Fibroblast of lung (primary cell): ENCODE data around the gene MAP3K10. TPM values are rescaled to one million over a fixed set of nuclear protein-coding genes. Genes with fewer than 3 reads are reported as not detected.

Experiments used
- DNase-seq, 2 donors: peaks; one replicate each; pipeline versions ENCODE4 v3.0.0 to v3.0.0-alpha.2; 2010; ENCODE audit warnings: low read depth in 2 of 2
- H2AFZ ChIP-seq: 2 replicates; pipeline ENCODE4 v1.5.1; 2012; ENCODE audit warnings: low read length, control low read depth, inconsistent platforms
- H3K27ac ChIP-seq: 2 replicates; pipeline ENCODE4 v1.5.1; 2011; ENCODE audit warnings: low read length, control low read depth; ENCODE audit not compliant: insufficient read depth
- H3K27me3 ChIP-seq: 2 replicates; pipeline ENCODE4 v1.5.1; 2011; ENCODE audit warnings: mild to moderate bottlenecking, low read length; ENCODE audit not compliant: control insufficient read depth, insufficient read depth
- H3K36me3 ChIP-seq: 2 replicates; pipeline ENCODE4 v1.5.1; 2011; ENCODE audit warnings: low read length; ENCODE audit not compliant: control insufficient read depth, insufficient read depth
- H3K4me1 ChIP-seq: 2 replicates; pipeline ENCODE4 v1.5.1; 2011; ENCODE audit warnings: low read length; ENCODE audit not compliant: control insufficient read depth, insufficient read depth; ENCODE audit errors: extremely low read depth
- H3K4me2 ChIP-seq: 2 replicates; pipeline ENCODE4 v1.5.1; 2011; ENCODE audit warnings: low read length, control low read depth; ENCODE audit not compliant: insufficient read depth; ENCODE audit errors: extremely low read depth
- H3K4me3 ChIP-seq, 4 experiments: fragments of 200-600 bp in 1 of 4; sonication (generic) in 1 of 4; replicated peaks in 1 of 4; 2 replicates each; pipeline ENCODE4 v1.5.1; 2011 to 2016; ENCODE audit warnings: low read length in 4 of 4, low read depth in 3 of 4, mild to moderate bottlenecking in 3 of 4, control low read depth in 2 of 4, inconsistent platforms in 1 of 4, mixed read lengths in 1 of 4; ENCODE audit not compliant: insufficient read depth in 1 of 4; ENCODE audit errors: control extremely low read depth in 1 of 4
- H3K79me2 ChIP-seq: 2 replicates; pipeline ENCODE4 v1.5.1; 2012; ENCODE audit warnings: mild to moderate bottlenecking, low read length, inconsistent platforms; ENCODE audit not compliant: control insufficient read depth, insufficient read depth
- H3K9ac ChIP-seq: 2 replicates; pipeline ENCODE4 v1.5.1; 2011; ENCODE audit warnings: mild to moderate bottlenecking, low read length, control low read depth; ENCODE audit not compliant: insufficient read depth
- H3K9me3 ChIP-seq: 2 replicates; pipeline ENCODE4 v1.5.1; 2012; ENCODE audit warnings: low read depth, low read length; ENCODE audit not compliant: control insufficient read depth, insufficient read depth
- H4K20me1 ChIP-seq: 2 replicates; pipeline ENCODE4 v1.5.1; 2011; ENCODE audit warnings: low read length; ENCODE audit not compliant: control insufficient read depth, insufficient read depth; ENCODE audit errors: extremely low read depth
- CTCF ChIP-seq, 2 donors: IDR thresholded peaks in 1 of 2; conservative IDR thresholded peaks in 1 of 2; 1 replicate in 1 of 2; 2 replicates in 1 of 2; pipeline ENCODE4 v1.5.1; 2011 to 2012; ENCODE audit warnings: low read length in 2 of 2, control low read depth in 1 of 2, inconsistent platforms in 1 of 2, low read depth in 1 of 2, mild to moderate bottlenecking in 1 of 2
- EZH2 ChIP-seq: IDR thresholded peaks from 2 replicates; pipeline ENCODE4 v1.5.1; 2012; ENCODE audit warnings: low read length, control low read depth, mild to moderate bottlenecking; ENCODE audit errors: missing control alignments
- polyA plus RNA-seq, 2 donors: library from polyadenylated mRNA; depleted of rRNA in 1 of 2; stranded (reverse) in 1 of 2; unstranded in 1 of 2; fragments of >200 nt; gene quantifications; 2 replicates each; pipeline ENCODE4 v1.2.1, GENCODE V29; 2011 to 2012; ENCODE audit warnings: missing spikeins in 1 of 2
- total RNA-seq: library from RNA; depleted of rRNA; stranded (reverse); fragments of >200 nt; gene quantifications from 2 replicates; pipeline ENCODE4 v1.2.1, GENCODE V29; 2014

MAP3K10 gene
- total and polyA plus RNA-seq, 2 donors (not counting 1 experiment from before 2014, with no cell fraction given): 2.7 to 7.4 TPM

- no peak for TF ChIP-seq CTCF (conservative IDR thresholded peaks at IDR 0.05 in 1 of 2, IDR thresholded peaks at IDR 0.05 in 1 of 2; ENCODE audit: low read depth in 1 of 2, low read length in 2 of 2)
- TF ChIP-seq EZH2: no peak
- H3K79me2 ChIP-seq: no peaks in the 10 kb centered on the region
- H3K9ac ChIP-seq: no peak overlapping the region
- no peaks in the 10 kb centered on the region for H3K9me3 ChIP-seq
- no peak for DNase-seq
- H3K4me1 ChIP-seq: no peaks in the 10 kb centered on the region
- H3K27me3 ChIP-seq: no peaks in the 10 kb centered on the region
- H2AFZ ChIP-seq: no peak overlapping the region
- no peak overlapping the region for H3K4me2 ChIP-seq
- no peak overlapping the region for H3K4me3 ChIP-seq
- no peaks in the 10 kb centered on the region for H4K20me1 ChIP-seq
- no peaks in the 10 kb centered on the region for H3K36me3 ChIP-seq
- no peak overlapping the region for H3K27ac ChIP-seq
Measured at GRCh38 chr19:40208602-40209001, 17.4 kb downstream of the MAP3K10 start.

GRCh38 chr19:40210889-40211288 lies 19.7 kb downstream of the MAP3K10 start:
- Histone ChIP-seq H3K9ac (no peak overlapping the region), H3K79me2 (no peaks in the 10 kb centered on the region), H3K27me3 (no peaks in the 10 kb centered on the region), H3K36me3 (no peaks in the 10 kb centered on the region), H3K4me3 (no peak overlapping the region), H4K20me1 (no peaks in the 10 kb centered on the region), H2AFZ (no peak overlapping the region), H3K9me3 (no peaks in the 10 kb centered on the region), H3K27ac (no peak overlapping the region), H3K4me1 (no peaks in the 10 kb centered on the region), H3K4me2 (no peak overlapping the region)
- TF ChIP-seq EZH2: no peak
- no peak for TF ChIP-seq CTCF (conservative IDR thresholded peaks at IDR 0.05 in 1 of 2, IDR thresholded peaks at IDR 0.05 in 1 of 2; ENCODE audit: low read depth in 1 of 2, low read length in 2 of 2)
- no peak for DNase-seq

GRCh38 chr19:40213251-40213829 lies 22.1 kb downstream of the MAP3K10 start:
- DNase-seq: no peak
- TF ChIP-seq EZH2 (no peak), CTCF (conservative IDR thresholded peaks at IDR 0.05 in 1 of 2, IDR thresholded peaks at IDR 0.05 in 1 of 2; ENCODE audit: low read depth in 1 of 2, low read length in 2 of 2) (no peak)
- peaks cover 16% of the 10 kb centered on the region for H3K27me3 ChIP-seq
- H3K27ac ChIP-seq: no peak overlapping the region
- no peak overlapping the region for H3K9ac ChIP-seq
- no peaks in the 10 kb centered on the region for H3K36me3 ChIP-seq
- no peaks in the 10 kb centered on the region for H3K79me2 ChIP-seq
- no peaks in the 10 kb centered on the region for H4K20me1 ChIP-seq
- H3K4me1 ChIP-seq: no peaks in the 10 kb centered on the region
- H2AFZ ChIP-seq: no peak overlapping the region
- no peaks in the 10 kb centered on the region for H3K9me3 ChIP-seq
- H3K4me3 ChIP-seq: no peak overlapping the region
- H3K4me2 ChIP-seq: no peak overlapping the region
